GM21825 (cell line): ENCODE results near the gene KDF1.
"Not testable (repeated sequence)": the region's sequence is repeated elsewhere in the genome, so short reads cannot be mapped to it uniquely, and the experiment has no call there.

ENCODE experiments used
- ATAC-seq: cut with Tn5 transposase; IDR thresholded peaks from one replicate; pipeline ENCODE4 v1.9.1; 2021; ENCODE audit warnings: mild to moderate bottlenecking, moderate library complexity; ENCODE audit not compliant: unreplicated experiment

KDF1 gene

DNA sequence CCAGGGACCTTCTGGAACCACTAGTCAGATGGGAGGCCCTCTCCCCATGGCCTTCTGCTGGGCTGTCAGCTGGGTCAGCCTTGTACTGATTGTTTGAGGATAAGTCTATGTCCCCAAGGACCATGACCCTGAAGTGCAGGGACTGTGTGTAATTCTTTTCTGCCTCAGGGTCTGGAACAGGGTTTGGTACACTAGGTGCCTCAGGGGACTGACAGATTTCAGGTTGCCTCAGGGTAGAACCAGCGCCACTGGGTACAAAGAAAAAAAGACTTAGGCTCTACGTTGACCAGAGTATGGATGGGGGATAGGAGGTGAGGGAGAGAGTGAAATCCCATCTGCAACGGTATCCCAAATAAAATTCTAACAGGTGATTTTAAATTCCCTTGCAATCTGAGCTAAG, 3.0 kb downstream of the KDF1 start:
- ATAC-seq: no peak

DNA sequence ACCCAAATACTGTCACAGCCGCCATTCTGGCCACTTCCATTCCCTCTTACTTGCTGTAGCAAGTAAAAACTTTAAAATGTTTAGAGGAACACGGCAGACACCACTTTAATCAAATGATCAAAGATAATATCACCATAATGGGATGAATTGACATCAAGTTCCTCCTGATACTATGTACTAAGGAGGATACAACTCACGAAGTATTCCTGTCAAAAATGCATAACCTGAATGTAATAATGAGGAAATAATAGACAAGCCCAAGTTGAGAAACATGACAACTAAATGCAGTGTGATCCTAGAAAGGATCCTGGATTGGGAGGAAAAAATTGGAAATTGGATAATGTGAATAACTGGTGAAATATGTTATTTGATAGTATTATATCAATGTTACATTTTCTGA, 3.9 kb downstream of the KDF1 start:
- ATAC-seq: no peak

DNA sequence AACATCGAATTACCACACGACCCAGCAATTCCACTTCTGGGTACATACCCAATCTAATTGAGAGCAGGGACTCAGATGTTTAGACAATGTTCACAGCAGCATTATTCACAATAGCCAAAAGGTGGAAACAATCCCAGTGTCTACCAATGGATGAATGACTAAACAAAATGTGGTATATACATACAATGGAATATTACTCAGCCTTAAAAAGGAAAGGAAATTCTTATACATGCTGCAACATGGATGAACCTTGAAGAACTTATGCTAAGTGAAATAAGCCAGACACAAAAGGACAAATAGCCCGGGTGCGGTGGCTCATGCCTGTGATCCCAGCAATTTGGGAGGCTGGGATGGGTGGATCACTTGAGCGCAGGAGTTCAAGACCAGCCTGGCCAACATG, 6.9 kb downstream of the KDF1 start:
- no peak for ATAC-seq

DNA sequence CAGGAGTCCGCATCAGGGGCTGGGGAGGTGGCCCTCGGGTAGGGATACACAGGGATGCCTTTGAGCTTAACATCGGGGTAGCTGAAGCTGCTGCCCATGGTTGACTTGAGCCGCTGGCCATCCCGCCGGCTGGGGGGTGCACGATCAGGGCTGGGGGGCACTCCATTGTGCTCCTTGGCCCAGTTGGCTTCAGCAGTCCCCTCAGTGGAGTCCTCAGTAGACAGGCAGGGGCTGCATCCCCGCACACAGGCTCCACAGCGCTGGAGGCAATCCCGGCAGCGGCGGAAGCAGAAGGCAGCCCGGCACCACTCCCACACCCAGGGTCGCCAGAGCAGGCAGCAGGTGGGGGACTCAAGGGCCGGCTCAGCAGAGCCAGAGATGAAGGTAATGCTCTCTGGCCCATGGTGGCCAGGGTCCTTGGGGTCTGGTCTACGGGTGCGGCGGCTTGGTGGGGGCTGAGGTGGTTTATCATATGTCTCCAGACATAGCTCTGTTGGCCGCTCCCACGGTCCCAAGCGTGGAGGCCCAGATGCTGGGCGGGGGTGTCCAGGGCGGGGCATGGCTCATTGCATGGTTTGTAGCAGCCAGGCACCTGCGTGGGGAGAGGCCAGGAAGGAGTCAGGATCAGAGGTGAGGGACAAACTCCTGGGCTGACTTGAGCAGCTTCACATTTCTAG, 8.3 kb downstream of the KDF1 start:
- no peak for ATAC-seq

DNA sequence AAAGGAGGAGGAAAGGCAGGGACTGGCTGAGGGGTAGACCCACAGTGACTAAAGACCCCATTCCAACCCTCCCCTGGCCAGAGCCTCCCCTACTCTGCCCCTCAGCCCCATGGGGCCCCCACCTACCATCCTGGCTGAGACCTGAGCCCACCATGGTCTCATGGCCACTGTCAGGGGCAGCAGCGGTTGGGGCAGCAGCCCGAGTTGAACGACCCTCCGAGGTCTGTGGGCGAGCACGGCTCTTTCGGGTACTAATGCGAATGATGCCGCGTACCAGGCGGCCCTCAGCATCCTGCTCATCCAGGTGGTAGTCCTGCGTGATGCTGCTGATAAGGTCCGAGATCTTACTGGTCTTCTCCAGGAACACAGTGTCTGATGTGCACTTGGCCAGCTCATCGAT, 9.1 kb downstream of the KDF1 start:
- ATAC-seq: no peak

DNA sequence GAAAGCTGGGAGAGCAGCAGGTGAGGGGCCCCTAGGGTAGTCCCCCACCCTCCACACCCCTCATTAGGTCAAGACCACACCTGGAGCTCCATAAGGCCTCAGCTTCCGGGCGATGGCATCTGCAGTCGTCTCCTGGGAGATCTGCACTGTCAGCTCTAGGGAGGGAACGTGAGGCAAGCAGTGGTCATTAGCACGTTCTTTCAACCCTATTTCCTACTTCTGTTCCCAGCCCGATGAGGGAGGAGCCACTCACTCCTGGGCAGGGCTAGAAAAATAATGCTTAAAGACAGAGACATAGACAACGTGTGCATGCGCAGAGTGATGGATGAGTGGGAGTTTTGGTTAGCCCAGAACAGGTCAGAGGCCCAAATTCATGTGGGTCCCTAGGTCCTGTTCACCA, 9.7 kb downstream of the KDF1 start:
- ATAC-seq: no peak

DNA sequence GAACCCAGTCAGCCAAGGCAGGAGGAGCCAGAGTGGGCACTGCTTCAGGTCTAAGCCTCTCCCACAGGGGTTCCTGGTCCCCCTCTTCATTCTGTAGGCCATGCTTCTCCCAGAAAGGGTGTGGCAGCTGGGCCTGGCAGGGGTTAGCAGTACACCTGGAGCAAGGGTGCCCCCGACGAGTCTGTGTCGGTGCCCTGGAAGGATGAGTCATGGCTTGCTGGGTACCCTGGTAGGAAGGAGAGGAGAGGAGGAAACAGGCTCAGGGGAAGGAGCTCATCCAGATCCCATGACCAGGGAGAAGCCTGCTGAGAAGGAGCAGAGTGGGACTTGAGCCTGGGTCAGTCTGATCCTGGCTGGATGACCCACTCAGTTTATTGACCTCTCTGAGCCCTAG, 10.3 kb downstream of the KDF1 start:
- ATAC-seq: no peak

DNA sequence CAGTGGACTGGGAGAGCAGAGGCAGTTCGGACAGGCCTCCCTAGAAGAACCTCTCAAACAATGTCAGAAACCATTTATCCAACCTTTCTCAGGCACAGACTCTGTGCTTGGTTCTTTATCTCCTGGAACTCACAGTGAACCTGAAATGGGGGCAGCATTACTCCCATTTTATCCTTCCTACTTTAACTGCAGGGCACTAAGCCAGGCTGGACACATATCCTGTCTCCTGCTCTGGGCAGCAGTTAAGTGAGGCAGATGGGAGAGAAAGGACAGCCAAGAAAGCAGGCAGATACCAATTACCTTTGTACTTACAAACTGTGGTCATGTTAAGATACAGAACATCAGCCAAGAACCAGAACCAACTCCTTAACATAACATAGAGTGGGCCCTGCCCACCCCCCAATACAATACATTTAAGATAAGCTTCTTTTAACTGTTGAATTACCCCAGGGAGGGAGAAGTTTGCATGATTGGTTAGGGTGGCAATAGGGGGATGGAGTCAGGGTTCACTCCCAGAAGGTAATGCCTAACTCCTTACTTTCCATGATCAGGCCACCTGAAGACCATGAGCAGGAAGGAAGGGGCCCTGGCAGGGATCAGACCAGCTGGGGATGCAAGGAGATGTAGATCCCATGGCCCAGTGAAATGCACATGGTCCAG, 10.9 kb downstream of the KDF1 start:
- no peak for ATAC-seq

DNA sequence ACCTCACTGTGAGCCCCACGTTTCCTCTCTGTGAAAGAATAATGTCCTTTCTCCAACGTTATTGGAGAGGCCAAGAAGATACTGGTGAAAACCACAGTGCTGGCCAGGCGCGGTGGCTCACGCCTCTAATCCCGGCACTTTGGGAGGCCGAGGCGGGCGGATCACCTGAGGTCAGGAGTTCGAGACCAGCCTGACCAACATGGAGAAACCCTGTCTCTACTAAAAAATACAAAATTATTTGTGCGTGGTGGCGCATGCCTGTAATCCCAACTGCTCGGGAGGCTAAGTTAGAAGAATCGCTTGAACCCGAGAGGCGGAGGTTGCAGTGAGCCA, 11.6 kb downstream of the KDF1 start:
- not testable (repeated sequence) for ATAC-seq

DNA sequence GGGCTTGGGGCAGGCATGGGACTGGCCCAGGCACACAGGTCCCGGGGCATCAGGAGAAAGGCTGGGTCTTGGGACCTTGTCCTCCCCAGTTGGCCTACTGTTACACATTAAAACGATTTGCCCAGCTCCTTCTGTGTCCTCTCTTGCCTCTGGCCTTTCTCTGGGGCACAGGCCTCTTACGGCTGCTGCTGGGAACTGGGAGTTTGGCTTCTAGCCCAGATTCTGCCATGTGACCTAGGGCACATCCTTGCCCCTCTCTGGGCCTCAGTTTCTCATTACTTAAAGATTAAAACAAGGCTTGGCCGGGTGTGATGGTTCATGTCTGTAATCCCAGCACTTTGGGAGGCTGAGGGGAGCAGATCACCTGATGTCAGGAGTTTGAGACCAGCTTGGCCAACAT, 14.0 kb downstream of the KDF1 start:
- no peak for ATAC-seq

DNA sequence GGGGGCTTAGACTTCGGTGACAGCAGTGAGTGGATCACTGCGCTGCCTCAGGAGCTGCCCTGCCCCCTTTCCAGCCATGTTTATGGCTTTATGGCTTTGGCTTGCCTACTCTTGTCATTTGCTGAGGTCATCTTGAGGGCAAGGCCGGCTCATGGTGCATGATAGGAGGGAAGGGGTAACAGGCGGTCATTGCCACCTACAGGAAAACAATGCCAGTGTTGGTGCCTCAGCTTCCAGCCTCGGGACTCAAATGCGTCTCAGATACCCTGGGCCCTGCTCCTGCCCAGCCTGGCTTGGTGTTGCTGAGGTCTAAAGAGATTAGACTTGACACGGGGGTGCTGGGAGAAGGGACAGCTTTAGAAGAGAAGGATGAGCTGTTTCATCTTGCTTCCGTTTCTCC, 14.5 kb downstream of the KDF1 start:
- no peak for ATAC-seq

DNA sequence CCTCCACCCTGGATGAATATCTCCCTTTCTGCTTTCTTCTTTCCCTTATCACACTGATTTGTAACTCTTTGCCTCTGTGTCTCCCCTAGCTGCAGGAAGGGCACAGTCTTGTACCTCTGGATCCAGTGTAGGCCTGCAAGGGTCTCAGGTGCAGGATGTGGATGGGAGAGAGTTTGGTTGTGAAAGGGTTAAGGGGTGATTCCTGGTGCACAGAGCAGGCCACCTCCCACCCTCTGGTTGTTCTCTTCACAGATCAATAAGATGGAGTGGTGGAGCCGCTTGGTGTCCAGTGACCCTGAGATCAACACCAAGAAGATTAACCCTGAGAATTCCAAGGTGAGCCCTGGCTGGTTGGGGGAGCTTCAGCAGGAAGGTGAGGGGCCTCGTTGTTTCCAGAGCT, 15.1 kb downstream of the KDF1 start:
- ATAC-seq: no peak

DNA sequence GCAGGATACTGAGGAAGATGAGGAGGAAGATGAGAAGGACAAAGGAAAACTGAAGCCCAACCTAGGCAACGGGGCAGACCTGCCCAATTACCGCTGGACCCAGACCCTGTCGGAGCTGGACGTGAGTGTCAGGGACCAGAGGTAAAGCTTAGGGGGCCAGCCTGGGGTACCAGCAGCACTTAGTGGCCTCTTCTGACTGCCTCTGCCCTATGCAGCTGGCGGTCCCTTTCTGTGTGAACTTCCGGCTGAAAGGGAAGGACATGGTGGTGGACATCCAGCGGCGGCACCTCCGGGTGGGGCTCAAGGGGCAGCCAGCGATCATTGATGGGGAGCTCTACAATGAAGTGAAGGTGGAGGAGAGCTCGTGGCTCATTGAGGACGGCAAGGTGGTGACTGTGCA, 17.6 kb downstream of the KDF1 start:
- no peak for ATAC-seq

DNA sequence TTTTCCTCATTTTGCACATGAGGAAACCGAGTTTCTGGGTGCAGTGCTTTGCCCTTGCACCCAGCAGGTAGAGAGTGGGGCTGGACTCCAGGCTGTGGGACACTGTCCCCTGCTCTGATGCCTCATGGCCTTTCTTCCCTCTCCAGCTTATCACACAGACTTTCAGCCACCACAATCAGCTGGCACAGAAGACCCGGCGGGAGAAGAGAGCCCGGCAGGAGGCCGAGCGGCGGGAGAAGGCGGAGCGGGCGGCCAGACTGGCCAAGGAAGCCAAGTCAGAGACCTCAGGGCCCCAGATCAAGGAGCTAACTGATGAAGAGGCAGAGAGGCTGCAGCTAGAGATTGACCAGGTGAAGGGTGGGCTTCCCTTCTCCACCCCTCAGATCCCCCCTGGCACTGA, 19.0 kb downstream of the KDF1 start:
- ATAC-seq: no peak

DNA sequence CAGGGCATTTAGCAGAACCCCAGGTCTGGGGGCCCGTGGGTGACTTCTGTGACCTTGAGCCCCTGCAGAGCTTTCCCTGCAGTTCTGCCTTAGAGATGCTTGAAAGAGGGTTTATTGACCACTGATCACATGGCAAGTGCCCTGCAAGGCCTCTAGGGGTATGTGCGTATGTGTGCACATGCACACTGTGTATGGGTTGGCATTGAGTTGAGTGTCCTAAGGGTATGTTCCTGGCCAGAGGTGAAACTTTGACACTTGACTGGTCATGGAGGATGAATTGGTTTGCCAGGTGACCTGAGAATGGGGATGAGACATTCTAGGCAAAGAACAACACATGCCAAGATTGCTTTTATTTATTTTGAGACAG, 21.6 kb downstream of the KDF1 start:
- ATAC-seq: no peak

DNA sequence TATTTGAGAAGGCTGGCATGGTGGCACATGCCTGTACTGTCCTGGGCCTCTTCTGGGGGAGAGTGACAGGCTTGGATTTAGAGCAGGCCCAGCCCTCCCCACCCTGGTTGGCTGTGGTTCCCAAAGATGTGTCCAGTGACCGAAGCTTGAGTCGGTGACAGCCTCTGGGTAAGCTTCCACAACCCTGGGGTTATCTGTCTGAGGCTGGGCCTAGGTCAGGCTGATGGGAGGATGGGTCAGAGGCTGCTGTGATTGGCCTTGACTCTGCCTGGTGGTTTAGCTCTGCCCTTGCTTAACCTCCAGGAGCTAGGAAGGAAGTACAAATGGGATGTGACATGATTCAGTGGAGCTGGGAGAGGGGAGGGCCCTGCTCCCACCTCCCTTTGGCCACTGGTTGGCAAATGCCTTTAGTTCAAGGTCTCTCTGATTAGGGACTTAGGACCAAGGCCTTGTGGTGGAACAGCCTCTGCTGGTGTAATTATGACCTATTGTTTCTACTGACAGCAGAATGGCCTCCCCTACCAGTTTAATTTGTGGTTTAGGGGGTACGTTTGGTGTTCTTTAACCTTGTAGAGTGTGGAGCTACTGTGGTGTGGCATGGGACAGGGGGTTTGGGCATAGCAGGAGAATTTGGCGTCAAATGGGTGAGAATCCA, 22.1 kb downstream of the KDF1 start:
- no peak for ATAC-seq

DNA sequence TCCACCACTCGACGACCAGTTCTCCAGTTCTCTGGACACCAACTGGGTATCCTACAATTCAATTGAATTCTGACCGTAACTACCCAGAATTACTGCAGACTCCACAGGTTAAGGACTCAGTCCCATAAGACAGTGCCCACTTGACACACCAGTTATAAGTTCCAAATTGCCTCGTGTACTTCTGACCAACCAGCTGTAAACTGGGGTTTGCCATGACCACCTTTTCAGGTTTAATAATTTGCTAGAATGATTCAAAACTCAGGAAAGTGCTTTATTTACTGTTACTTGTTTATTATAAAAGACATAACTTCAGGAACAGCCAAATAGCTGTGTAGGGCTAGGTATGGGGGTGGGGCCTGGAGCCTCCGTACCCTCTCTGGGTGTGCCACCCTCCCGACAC, 23.4 kb downstream of the KDF1 start:
- ATAC-seq: no peak

DNA sequence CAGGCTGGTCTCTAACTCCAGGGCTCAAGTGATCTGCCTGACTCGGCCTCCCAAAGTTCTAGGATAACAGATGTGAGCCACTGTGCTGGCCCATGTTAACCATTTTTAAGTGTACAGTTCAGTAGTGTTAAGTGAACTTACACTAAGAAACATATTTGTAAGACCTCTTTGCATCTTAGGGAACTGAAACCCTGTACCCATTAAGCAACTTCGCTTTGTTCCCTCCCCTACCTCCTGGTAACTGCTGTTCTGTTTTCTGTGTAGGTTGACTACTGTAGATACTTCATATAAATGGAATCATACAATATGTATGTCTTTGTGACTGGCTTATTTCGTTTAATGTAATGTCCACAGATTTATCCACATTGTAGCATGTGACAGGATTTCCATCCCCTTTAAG, 27.7 kb downstream of the KDF1 start:
- ATAC-seq: no peak

DNA sequence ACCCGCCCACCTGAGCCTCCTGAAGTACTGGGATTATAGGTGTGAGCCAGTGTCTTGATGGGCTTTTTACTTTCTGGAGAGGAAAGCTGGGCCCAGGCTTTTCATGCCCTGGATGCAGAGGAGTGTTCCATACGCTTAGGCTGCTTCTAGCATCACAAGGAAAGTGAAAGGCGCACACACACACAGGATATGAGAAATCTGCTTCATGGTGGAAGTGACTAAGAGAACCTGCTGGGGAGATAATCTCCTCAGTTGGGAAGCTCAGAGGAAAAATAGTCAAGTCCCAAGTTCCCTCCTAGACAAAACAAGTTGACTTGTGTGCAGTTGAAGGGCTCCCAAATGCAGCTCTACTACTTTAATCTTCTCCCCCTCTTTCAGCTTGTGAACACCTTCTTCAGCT, 36.6 kb downstream of the KDF1 start:
- ATAC-seq: no peak

DNA sequence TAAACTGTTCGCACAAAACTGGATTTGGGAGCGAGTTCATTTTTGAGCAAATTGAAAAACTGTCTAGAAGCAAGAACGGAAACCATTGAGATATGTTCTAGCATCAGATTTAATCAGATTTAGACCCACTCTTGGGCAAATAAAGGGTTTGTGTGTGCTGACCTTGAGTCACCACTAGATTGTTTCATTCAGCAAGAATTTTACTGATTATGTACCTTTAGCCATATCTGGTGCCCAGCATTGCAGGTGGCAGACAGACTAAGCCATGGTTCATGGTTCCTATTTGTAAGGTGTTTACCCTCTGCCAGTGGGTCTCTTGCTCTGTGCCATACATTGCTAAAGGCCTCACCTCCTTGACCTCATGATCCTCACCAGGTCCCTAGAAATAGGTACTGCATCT, 37.4 kb downstream of the KDF1 start:
- ATAC-seq: no peak

DNA sequence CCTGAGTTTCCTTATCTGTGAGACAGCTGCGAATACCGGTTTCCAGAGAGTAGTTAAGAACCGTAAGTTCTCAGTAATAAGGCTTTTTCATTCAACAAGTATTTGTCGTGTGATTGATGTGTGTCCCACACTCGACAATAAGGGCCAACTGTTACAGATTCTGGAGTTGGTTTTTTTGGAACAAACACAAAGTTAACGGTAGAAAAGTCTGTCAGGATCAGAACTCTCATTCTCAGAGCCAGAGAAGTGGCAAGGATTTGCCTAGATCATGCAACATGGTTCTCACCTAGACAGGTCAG, 37.9 kb downstream of the KDF1 start:
- no peak for ATAC-seq

DNA sequence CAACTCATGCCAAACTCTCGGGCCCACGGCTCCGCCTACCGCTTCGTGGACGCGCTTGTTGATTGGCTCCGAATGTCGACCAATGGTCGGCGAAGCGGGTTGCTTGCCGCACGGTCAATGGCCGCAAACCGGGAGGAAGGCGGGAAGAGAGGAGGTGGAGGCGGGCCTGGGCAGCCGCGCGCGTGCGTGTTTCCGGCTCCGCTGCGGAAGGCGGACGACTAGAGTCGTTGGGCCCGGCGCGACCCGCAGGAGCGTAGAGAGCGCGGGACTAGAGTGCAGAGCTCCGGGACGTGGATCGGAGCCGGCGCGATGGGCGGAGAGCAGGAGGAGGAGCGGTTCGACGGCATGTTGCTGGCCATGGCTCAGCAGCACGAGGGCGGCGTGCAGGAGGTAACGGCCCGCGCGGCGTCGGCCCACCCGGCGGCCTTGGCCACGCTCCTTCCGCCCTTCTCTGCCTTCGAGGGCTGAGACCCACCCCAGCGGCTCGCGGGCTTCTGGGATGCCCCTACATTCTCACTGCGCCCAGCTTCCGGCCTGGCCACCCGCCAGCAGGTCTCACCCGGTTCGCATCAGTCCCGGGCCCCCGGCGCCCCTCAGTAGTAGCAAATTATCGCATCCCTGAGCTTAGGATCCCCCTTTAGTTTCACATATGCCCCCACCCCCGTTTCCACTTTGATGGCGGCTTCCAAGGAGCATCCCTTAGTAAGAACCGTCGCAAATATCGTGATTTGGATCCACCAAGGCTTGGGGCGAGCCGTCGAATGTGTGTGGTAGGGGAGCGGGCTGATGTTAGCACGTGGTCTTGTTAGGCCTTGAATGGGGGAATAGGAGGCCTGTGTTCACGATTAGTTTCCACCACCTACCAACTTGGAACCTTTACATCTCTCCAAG, 38.5 kb downstream of the KDF1 start, which contains the start of gene NUDC:
NUDC (plus strand) TSS at position 204 of the 891 bp plus-strand sequence; CDS start at position 310, 106 bp downstream.
- peak; percentile 94 for ATAC-seq
